ENCODE measurements around the gene SYN1. TPM values are rescaled to one million over a fixed set of nuclear protein-coding genes. Genes with fewer than 3 reads are reported as not detected.

Gene SYN1
- total and polyA plus RNA-seq, 8 donors, result 1.0 to 7.2 (median 5.4) TPM

DNA sequence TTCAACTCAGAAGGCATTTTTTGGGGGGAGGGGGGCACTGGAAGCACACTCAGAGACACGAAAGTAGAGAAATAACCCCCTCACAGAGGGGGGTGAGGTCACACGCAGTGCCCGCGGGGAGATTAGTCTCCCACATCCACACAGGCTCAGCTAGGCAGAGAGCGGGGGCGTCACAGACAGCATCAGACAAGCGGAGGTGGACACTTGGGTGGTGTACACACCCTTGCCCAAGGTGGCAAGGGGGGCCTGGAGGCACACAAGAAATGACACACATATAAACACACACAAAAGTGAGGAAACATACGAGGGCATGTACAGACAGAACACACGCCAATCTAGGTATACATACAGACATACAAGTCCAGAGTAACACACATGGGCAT lies 637 bp upstream of the SYN1 start:
- Histone ChIP-seq H3K27ac (no peak overlapping the region), H3K27me3 (peaks cover 0 to 19% of the 10 kb centered on the region in 2 donors), H3K4me3 (no peak overlapping the region), H3K9me3 (no peaks in the 10 kb centered on the region), H3K4me1 (peaks cover 0 to 6% of the 10 kb centered on the region in 2 donors), H3K36me3 (no peaks in the 10 kb centered on the region)
- no peak for ATAC-seq
- intact Hi-C loops (cut with DNase I), result no loop called here
- no peak for TF ChIP-seq CTCF (IDR thresholded peaks at IDR 0.05)
- DNase-seq, result no peak

- H3K4me1 ChIP-seq, result peaks cover 0 to 3% of the 10 kb centered on the region in 2 donors
- no peak overlapping the region for H3K27ac ChIP-seq
- no peaks in the 10 kb centered on the region for H3K36me3 ChIP-seq
- H3K4me3 ChIP-seq, result peak overlapping the region in 1 of 2 donors; percentile 31
- H3K27me3 ChIP-seq, result peaks cover 0 to 18% of the 10 kb centered on the region in 2 donors
- DNase-seq, result no peak
- no peak for ATAC-seq
- no peaks in the 10 kb centered on the region for H3K9me3 ChIP-seq
- intact Hi-C loops (cut with DNase I), result no loop called here
- TF ChIP-seq CTCF (IDR thresholded peaks at IDR 0.05), result no peak
Observed at GRCh38 chrX:47618923-47619485, 653 bp downstream of the SYN1 start.

GRCh38 chrX:47614618-47615017 lies 5.0 kb downstream of the SYN1 start:
- TF ChIP-seq CTCF (IDR thresholded peaks at IDR 0.05), result no peak

DNA sequence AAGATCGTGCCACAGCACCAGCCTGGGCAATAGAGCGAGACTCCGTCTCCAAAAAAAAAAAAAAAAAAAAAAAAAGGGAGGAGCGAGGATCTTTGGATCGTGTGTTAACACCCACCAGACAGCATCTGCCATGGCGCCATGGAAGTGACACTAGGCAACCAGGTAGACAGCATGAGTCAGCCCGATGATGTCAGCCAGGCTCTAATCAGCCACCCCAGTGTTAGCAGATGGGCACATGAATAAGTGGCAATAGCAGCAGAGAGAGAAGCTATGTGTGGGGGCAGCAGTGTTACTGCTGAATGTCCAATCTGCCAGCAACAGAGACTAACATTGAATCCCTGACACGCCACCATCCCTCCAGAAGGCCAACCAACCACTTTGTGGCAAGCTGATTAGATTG lies 6.6 kb downstream of the SYN1 start:
- Histone ChIP-seq H3K4me1 (peaks cover 0 to 4% of the 10 kb centered on the region in 2 donors), H3K4me3 (no peak overlapping the region), H3K27ac (no peak overlapping the region), H3K36me3 (no peaks in the 10 kb centered on the region), H3K9me3 (no peaks in the 10 kb centered on the region), H3K27me3 (no peaks in the 10 kb centered on the region)
- TF ChIP-seq CTCF (IDR thresholded peaks at IDR 0.05), result no peak
- ATAC-seq (no peak), DNase-seq (no peak)
- intact Hi-C loops (cut with DNase I), result no loop called here

More at GRCh38 chrX:47614618-47615017, 5.0 kb downstream of the SYN1 start:
- DNase-seq (no peak), ATAC-seq (no peak)
- no peak overlapping the region for H3K4me3 ChIP-seq
- H3K36me3 ChIP-seq, result no peaks in the 10 kb centered on the region
- no peak overlapping the region for H3K27ac ChIP-seq
- intact Hi-C loops (cut with DNase I), result no loop called here
- no peaks in the 10 kb centered on the region for H3K9me3 ChIP-seq
- peaks cover 0 to under 1% of the 10 kb centered on the region in 2 donors for H3K4me1 ChIP-seq
- peaks cover 0 to 10% of the 10 kb centered on the region in 2 donors for H3K27me3 ChIP-seq

DNA sequence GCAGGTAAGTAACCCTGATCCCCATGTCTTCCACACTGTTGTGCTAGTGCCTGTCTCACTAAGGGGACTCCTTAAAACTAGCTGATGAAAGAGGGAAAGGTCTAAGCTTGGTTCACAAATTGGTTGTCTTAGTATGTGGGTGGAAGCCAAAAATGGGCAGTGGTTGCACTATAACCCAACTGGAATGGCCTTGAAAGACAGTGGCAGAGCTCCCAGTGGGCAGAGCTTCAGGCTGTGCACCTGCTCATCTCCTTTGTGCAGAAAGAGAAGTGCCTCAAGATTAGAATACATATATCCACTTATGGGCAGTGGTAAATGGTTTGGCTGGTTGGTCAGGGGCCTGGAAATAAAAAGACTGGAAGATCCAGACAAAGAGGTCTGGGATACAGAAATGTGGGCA lies 7.2 kb downstream of the SYN1 start:
- intact Hi-C loops (cut with DNase I), result no loop called here
- H3K27me3 ChIP-seq, result no peaks in the 10 kb centered on the region
- no peak overlapping the region for H3K4me3 ChIP-seq
- no peaks in the 10 kb centered on the region for H3K36me3 ChIP-seq
- no peak overlapping the region for H3K27ac ChIP-seq
- TF ChIP-seq CTCF (IDR thresholded peaks at IDR 0.05), result no peak
- H3K9me3 ChIP-seq, result no peaks in the 10 kb centered on the region
- H3K4me1 ChIP-seq, result peaks cover 0 to 4% of the 10 kb centered on the region in 2 donors
- no peak for ATAC-seq
- no peak for DNase-seq

All from left lung (tissue), 10 donors.